A673 (cell line): ENCODE data around the gene TMEM217. TPM values are rescaled to one million over a fixed set of nuclear protein-coding genes. Genes with fewer than 3 reads are reported as not detected.
"Not testable (repeated sequence)": the region's sequence is repeated elsewhere in the genome, so short reads cannot be mapped to it uniquely, and the experiment has no call there.

ENCODE experiments used
- BruUV-seq: library from RNA; stranded (reverse); fragments of 400-500 nt; replicated peaks from 2 replicates; lab custom pipeline; 2021; lab: Mats Ljungman, UMichigan
- CTCF ChIA-PET: fragments of 300-600 bp; sonication (Branson Sonifier 250); formaldehyde crosslinking; loops from one replicate; lab custom pipeline; 2022; ENCODE audit warnings: antibody characterized with exemption; lab: Charles Lee
- POLR2A ChIA-PET: fragments of 300-600 bp; sonication (Branson Sonifier 250); formaldehyde crosslinking; loops from one replicate; lab custom pipeline; 2022; ENCODE audit warnings: antibody characterized with exemption; ENCODE audit not compliant: low non-redundant PET; lab: Charles Lee
- DNase-seq: peaks from one replicate; pipeline ENCODE4 v3.0.0-alpha.2; 2015; ENCODE audit warnings: low spot score
- H3K27ac ChIP-seq: fragments of 200-600 bp; sonication (generic); 2 replicates; pipeline ENCODE4 v1.5.1; 2016; ENCODE audit warnings: mixed run types, low read depth, mild to moderate bottlenecking, mixed read lengths, antibody characterized with exemption, low read length; ENCODE audit not compliant: poor library complexity, severe bottlenecking
- H3K27me3 ChIP-seq: fragments of 200-600 bp; sonication (generic); replicated peaks from 2 replicates; pipeline ENCODE4 v1.6.1; 2017; ENCODE audit warnings: mixed run types, low read depth, mild to moderate bottlenecking, mixed read lengths, antibody characterized with exemption, low read length; ENCODE audit not compliant: insufficient read depth, poor library complexity
- H3K36me3 ChIP-seq: fragments of 200-600 bp; sonication (generic); 2 replicates; pipeline ENCODE4 v1.6.1; 2016; ENCODE audit warnings: mixed run types, mild to moderate bottlenecking, mixed read lengths, antibody characterized with exemption, low read length; ENCODE audit not compliant: insufficient read depth, poor library complexity, severe bottlenecking
- H3K4me1 ChIP-seq: fragments of 200-600 bp; sonication (generic); 2 replicates; pipeline ENCODE4 v1.6.1; 2017; ENCODE audit warnings: mixed run types, mild to moderate bottlenecking, mixed read lengths, antibody characterized with exemption, low read length; ENCODE audit not compliant: insufficient read depth, poor library complexity, severe bottlenecking
- H3K4me3 ChIP-seq: fragments of 200-600 bp; sonication (generic); 2 replicates; pipeline ENCODE4 v1.5.1; 2016; ENCODE audit warnings: low read depth, mixed run types, mild to moderate bottlenecking, mixed read lengths, low read length; ENCODE audit not compliant: poor library complexity, severe bottlenecking
- H3K9me3 ChIP-seq: fragments of 200-600 bp; sonication (generic); 2 replicates; pipeline ENCODE4 v1.6.1; 2016; ENCODE audit warnings: mixed run types, low read depth, mild to moderate bottlenecking, mixed read lengths, antibody characterized with exemption, low read length; ENCODE audit not compliant: poor library complexity, severe bottlenecking
- EZH2 ChIP-seq: fragments of 200-600 bp; sonication (generic); IDR thresholded peaks from 2 replicates; pipeline ENCODE4 v1.6.1; 2017; ENCODE audit warnings: borderline replicate concordance, low read depth, mild to moderate bottlenecking, mixed read lengths, antibody characterized with exemption, low read length; ENCODE audit not compliant: poor library complexity, severe bottlenecking
- intact Hi-C: fragments of 100-400 bp; cut with micrococcal nuclease; formaldehyde crosslinking; loops from one replicate; pipeline ENCODE4 v1.10.0; 2022; ENCODE audit not compliant: unreplicated experiment
- total RNA-seq: library from RNA; stranded (reverse); gene quantifications from 2 replicates; pipeline ENCODE4 v1.2.3, GENCODE V29; 2021
- TF ChIP-seq, protein P1 (sequence below): fragments of 300-800, 200-600 bp; sonication (generic); conservative IDR thresholded peaks from 2 replicates; pipeline ENCODE4 v1.5.1; 2017; ENCODE audit warnings: low read depth, mild to moderate bottlenecking, antibody characterized with exemption, low read length, moderate library complexity, mixed read lengths

The TMEM217 gene
- total RNA-seq, 1 experiment from 2014 or later: 0.37 TPM

GRCh38 chr6:37201726-37202125 lies 56.2 kb downstream of the TMEM217 start:
- Histone ChIP-seq H3K9me3 (no peaks in the 10 kb centered on the region), H3K36me3 (no peaks in the 10 kb centered on the region), H3K4me1 (no peaks in the 10 kb centered on the region), H3K27me3 (no peaks in the 10 kb centered on the region), H3K4me3 (no peak overlapping the region), H3K27ac (no peak overlapping the region)
- DNase-seq: no peak
- BruUV-seq: no TSS peak
- intact Hi-C loops: no loop called here
- no peak for TF ChIP-seq EZH2
- TF ChIP-seq, protein P1, sequence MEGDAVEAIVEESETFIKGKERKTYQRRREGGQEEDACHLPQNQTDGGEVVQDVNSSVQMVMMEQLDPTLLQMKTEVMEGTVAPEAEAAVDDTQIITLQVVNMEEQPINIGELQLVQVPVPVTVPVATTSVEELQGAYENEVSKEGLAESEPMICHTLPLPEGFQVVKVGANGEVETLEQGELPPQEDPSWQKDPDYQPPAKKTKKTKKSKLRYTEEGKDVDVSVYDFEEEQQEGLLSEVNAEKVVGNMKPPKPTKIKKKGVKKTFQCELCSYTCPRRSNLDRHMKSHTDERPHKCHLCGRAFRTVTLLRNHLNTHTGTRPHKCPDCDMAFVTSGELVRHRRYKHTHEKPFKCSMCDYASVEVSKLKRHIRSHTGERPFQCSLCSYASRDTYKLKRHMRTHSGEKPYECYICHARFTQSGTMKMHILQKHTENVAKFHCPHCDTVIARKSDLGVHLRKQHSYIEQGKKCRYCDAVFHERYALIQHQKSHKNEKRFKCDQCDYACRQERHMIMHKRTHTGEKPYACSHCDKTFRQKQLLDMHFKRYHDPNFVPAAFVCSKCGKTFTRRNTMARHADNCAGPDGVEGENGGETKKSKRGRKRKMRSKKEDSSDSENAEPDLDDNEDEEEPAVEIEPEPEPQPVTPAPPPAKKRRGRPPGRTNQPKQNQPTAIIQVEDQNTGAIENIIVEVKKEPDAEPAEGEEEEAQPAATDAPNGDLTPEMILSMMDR: no peak
- ChIA-PET CTCF (interaction anchor here (0.6 to 0.7 kb wide), 2 partner anchors 9 to 12 kb away, joined by 3 to 4 read pairs; no protein-coding TSS in a partner anchor), POLR2A (no interaction called here)

- Histone ChIP-seq H3K27ac (no peak overlapping the region), H3K4me3 (no peak overlapping the region), H3K4me1 (no peaks in the 10 kb centered on the region), H3K36me3 (no peaks in the 10 kb centered on the region), H3K9me3 (no peaks in the 10 kb centered on the region), H3K27me3 (no peaks in the 10 kb centered on the region)
- intact Hi-C loops: no loop called here
- no TSS peak for BruUV-seq
- ChIA-PET POLR2A (no interaction called here), CTCF (interaction anchor here (1.2 kb wide), 1 partner anchor 10 kb away, joined by 3 read pairs; no protein-coding TSS in a partner anchor)
- no peak for DNase-seq
- TF ChIP-seq, protein P1: no peak
- TF ChIP-seq EZH2: no peak
Observed at GRCh38 chr6:37200085-37200484, 57.9 kb downstream of the TMEM217 start.

GRCh38 chr6:37196451-37196850 lies 61.5 kb downstream of the TMEM217 start:
- H3K27me3 ChIP-seq, H3K9me3 ChIP-seq, BruUV-seq, H3K36me3 ChIP-seq, H3K4me3 ChIP-seq, intact Hi-C loops, POLR2A ChIA-PET, DNase-seq, H3K4me1 ChIP-seq, H3K27ac ChIP-seq, CTCF ChIA-PET: not testable (repeated sequence)

DNA sequence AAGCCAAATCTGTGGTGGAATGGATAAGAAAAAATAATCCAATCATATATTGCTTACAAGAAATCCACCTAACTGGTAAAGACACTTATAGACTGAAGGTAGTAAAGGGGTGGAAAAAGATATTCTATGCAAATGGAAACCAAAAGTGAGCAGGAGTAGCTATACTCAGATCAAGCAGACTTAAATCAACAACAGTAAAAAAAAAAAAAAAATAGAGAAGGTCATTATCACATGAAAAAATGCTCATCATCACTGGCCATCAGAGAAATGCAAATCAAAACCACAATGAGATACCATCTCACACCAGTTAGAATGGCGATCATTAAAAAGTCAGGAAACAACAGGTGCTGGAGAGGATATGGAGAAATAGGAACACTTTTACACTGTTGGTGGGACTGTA lies 63.1 kb downstream of the TMEM217 start:
- H3K9me3 ChIP-seq, DNase-seq, POLR2A ChIA-PET, BruUV-seq, H3K4me1 ChIP-seq, H3K27me3 ChIP-seq, H3K36me3 ChIP-seq, H3K4me3 ChIP-seq, H3K27ac ChIP-seq, intact Hi-C loops: not testable (repeated sequence)
- CTCF ChIA-PET: interaction anchor here (0.6 kb wide), 1 partner anchor 25 kb away, joined by 4 read pairs; the partner anchor contains the start of gene PIM1
